ENCODE data around the gene METTL24.

Gene METTL24

DNA sequence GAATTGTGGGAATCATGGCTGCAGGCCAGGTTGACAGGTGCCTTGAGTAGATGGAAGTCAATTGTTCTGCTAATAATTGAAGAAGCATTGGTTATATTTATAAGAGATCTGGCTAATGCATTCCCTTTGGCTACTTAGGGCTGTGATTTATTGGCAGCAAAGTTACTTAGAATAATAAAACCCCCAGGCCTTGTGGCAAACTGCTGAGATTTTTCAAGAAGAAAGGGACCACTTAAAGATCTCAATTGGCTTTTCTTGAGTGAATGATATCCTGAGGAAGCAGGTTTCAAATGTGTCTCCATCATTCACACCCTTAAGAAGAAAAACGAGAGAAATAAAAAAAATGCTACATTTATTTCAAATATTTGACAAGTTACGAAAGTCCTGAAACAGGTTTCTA is 29.8 kb upstream of the METTL24 start:
- ATAC-seq = no peak
- no peak for TF ChIP-seq CREB5 (CRISPR knock-in tag; IDR thresholded peaks at IDR 0.05; ENCODE audit: low read depth)

- no peak for ATAC-seq
- TF ChIP-seq TCF4 (CRISPR knock-in tag; IDR thresholded peaks at IDR 0.05; ENCODE audit: borderline replicate concordance) (no peak), CREB5 (CRISPR knock-in tag; IDR thresholded peaks at IDR 0.05; ENCODE audit: low read depth) (no peak)
These were observed 27.3 kb upstream of the METTL24 start for GRCh38 chr6:110385458-110385863.

GRCh38 chr6:110378552-110378951 is 20.4 kb upstream of the METTL24 start:
- no peak for TF ChIP-seq CREB5 (CRISPR knock-in tag; IDR thresholded peaks at IDR 0.05; ENCODE audit: low read depth)
- no peak for TF ChIP-seq ZC3H10 (CRISPR knock-in tag; IDR thresholded peaks at IDR 0.05)
- TF ChIP-seq PATZ1 (CRISPR knock-in tag; IDR thresholded peaks at IDR 0.05; ENCODE audit: borderline replicate concordance) = no peak
- no peak for TF ChIP-seq CSDC2 (CRISPR knock-in tag; IDR thresholded peaks at IDR 0.05)
- TF ChIP-seq, protein P1, sequence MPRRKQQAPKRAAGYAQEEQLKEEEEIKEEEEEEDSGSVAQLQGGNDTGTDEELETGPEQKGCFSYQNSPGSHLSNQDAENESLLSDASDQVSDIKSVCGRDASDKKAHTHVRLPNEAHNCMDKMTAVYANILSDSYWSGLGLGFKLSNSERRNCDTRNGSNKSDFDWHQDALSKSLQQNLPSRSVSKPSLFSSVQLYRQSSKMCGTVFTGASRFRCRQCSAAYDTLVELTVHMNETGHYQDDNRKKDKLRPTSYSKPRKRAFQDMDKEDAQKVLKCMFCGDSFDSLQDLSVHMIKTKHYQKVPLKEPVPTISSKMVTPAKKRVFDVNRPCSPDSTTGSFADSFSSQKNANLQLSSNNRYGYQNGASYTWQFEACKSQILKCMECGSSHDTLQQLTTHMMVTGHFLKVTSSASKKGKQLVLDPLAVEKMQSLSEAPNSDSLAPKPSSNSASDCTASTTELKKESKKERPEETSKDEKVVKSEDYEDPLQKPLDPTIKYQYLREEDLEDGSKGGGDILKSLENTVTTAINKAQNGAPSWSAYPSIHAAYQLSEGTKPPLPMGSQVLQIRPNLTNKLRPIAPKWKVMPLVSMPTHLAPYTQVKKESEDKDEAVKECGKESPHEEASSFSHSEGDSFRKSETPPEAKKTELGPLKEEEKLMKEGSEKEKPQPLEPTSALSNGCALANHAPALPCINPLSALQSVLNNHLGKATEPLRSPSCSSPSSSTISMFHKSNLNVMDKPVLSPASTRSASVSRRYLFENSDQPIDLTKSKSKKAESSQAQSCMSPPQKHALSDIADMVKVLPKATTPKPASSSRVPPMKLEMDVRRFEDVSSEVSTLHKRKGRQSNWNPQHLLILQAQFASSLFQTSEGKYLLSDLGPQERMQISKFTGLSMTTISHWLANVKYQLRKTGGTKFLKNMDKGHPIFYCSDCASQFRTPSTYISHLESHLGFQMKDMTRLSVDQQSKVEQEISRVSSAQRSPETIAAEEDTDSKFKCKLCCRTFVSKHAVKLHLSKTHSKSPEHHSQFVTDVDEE (CRISPR knock-in tag; IDR thresholded peaks at IDR 0.05) = no peak
- TF ChIP-seq RARB (CRISPR knock-in tag; IDR thresholded peaks at IDR 0.05) = no peak
- TF ChIP-seq ARNTL (CRISPR knock-in tag; IDR thresholded peaks at IDR 0.05; ENCODE audit: borderline replicate concordance, low read depth) = no peak
- ATAC-seq = no peak

- no peak for ATAC-seq
- TF ChIP-seq CSRNP3 (CRISPR knock-in tag; IDR thresholded peaks at IDR 0.05) = no peak
- no peak for TF ChIP-seq TOX (CRISPR knock-in tag; IDR thresholded peaks at IDR 0.05; ENCODE audit: borderline replicate concordance)
- no peak for TF ChIP-seq PATZ1 (CRISPR knock-in tag; IDR thresholded peaks at IDR 0.05; ENCODE audit: borderline replicate concordance)
- no peak for TF ChIP-seq GLIS3 (CRISPR knock-in tag; IDR thresholded peaks at IDR 0.05)
- TF ChIP-seq ISL1 (CRISPR knock-in tag; IDR thresholded peaks at IDR 0.05) = no peak
- no peak for TF ChIP-seq SNAI2 (CRISPR knock-in tag; IDR thresholded peaks at IDR 0.05)
- no peak for TF ChIP-seq RARB (CRISPR knock-in tag; IDR thresholded peaks at IDR 0.05)
- TF ChIP-seq ZNF565 (CRISPR knock-in tag; conservative IDR thresholded peaks at IDR 0.05; ENCODE audit: low read depth) = no peak
- TF ChIP-seq CREB5 (CRISPR knock-in tag; IDR thresholded peaks at IDR 0.05; ENCODE audit: low read depth) = no peak
- TF ChIP-seq ZFP3 (CRISPR knock-in tag; IDR thresholded peaks at IDR 0.05) = no peak
- TF ChIP-seq ESRRG (CRISPR knock-in tag; IDR thresholded peaks at IDR 0.05) = no peak
- TF ChIP-seq PPARA (CRISPR knock-in tag; IDR thresholded peaks at IDR 0.05; ENCODE audit: borderline replicate concordance) = no peak
- TF ChIP-seq ZC3H10 (CRISPR knock-in tag; IDR thresholded peaks at IDR 0.05) = no peak
- TF ChIP-seq ZFP30 (CRISPR knock-in tag; IDR thresholded peaks at IDR 0.05) = no peak
- TF ChIP-seq ZNF70 (CRISPR knock-in tag; IDR thresholded peaks at IDR 0.05) = no peak
- TF ChIP-seq, protein P1 (CRISPR knock-in tag; IDR thresholded peaks at IDR 0.05) = no peak
- TF ChIP-seq ARNTL (CRISPR knock-in tag; IDR thresholded peaks at IDR 0.05; ENCODE audit: borderline replicate concordance, low read depth) = no peak
These were observed 10.9 kb upstream of the METTL24 start for GRCh38 chr6:110369066-110369465.

Data from SK-N-SH treated with all-trans-retinoic acid at 6 μM for 48 hours (cell line).